Measurements from ENCODE around the gene PCBP4. TPM values are rescaled to one million over a fixed set of nuclear protein-coding genes. Genes with fewer than 3 reads are reported as not detected.

Gene PCBP4
- polyA plus RNA-seq, 1 donor (not counting 4 experiments of a cell fraction or from before 2014, with no cell fraction given), result 25.2 TPM

DNA sequence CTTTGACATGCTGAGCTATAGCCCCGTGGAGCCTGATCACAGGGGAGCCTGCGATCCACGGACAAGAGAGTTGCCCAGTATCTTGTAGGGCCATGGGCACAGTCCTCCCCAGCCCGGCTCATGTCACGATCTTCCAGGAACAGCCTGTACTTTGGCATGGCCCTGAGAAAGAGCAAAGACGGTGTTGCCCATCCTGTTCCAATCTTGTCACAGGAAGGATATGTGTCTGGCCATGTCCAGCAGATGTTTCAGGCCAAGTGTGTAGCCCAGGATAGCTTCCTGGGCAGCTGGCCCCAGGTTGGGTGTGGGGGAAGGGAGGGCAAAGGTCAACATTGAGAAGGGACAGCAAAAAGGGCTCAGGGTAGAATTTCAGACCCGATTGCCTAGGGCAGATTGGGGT, 45.4 kb upstream of the PCBP4 start:
- Histone ChIP-seq H3K9me3 (ENCODE audit: control insufficient read depth, low read depth, low read length) (no peaks in the 10 kb centered on the region), H3K9me1 (ENCODE audit: control insufficient read depth, extremely low read depth, insufficient read depth, low read length) (no peaks in the 10 kb centered on the region), H2AFZ (ENCODE audit: control insufficient read depth, low read length) (no peak overlapping the region), H3K27ac (ENCODE audit: control insufficient read depth, insufficient read depth, low read length) (no peak overlapping the region), H3K4me3 (ENCODE audit: control insufficient read depth in 2 of 3, extremely low read depth in 1 of 3, insufficient read depth in 2 of 3, low read depth in 1 of 3, low read length in 3 of 3) (no peak overlapping the region), H3K4me2 (ENCODE audit: control insufficient read depth, extremely low read depth, insufficient read depth, low read depth, low read length) (no peak overlapping the region), H3K36me3 (ENCODE audit: control insufficient read depth in 2 of 2, extremely low read depth in 1 of 2, insufficient read depth in 2 of 2, low read length in 2 of 2) (no peaks in the 10 kb centered on the region), H3K9ac (ENCODE audit: control insufficient read depth, extremely low read depth, insufficient read depth, low read length) (no peak overlapping the region), H3K4me1 (ENCODE audit: control insufficient read depth, extremely low read depth, insufficient read depth, low read length) (no peaks in the 10 kb centered on the region), H3K79me2 (ENCODE audit: control insufficient read depth, insufficient read depth, low read length) (no peaks in the 10 kb centered on the region), H4K20me1 (ENCODE audit: control insufficient read depth, extremely low read depth, insufficient read depth, low read length) (no peaks in the 10 kb centered on the region), H3K27me3 (ENCODE audit: control insufficient read depth, extremely low read depth, insufficient read depth, low read length) (no peaks in the 10 kb centered on the region)
- dilution Hi-C loops (cut with MboI; ENCODE audit: extremely low pct_ligation_motif_present, low sequenced_read_pairs), result no loop called here
- DNase-seq (ENCODE audit: low read depth, low spot score) (no peak), FAIRE-seq (no peak)
- TF ChIP-seq EZH2 (IDR thresholded peaks at IDR 0.05; ENCODE audit: low read length), result no peak
- TF ChIP-seq, protein P1, sequence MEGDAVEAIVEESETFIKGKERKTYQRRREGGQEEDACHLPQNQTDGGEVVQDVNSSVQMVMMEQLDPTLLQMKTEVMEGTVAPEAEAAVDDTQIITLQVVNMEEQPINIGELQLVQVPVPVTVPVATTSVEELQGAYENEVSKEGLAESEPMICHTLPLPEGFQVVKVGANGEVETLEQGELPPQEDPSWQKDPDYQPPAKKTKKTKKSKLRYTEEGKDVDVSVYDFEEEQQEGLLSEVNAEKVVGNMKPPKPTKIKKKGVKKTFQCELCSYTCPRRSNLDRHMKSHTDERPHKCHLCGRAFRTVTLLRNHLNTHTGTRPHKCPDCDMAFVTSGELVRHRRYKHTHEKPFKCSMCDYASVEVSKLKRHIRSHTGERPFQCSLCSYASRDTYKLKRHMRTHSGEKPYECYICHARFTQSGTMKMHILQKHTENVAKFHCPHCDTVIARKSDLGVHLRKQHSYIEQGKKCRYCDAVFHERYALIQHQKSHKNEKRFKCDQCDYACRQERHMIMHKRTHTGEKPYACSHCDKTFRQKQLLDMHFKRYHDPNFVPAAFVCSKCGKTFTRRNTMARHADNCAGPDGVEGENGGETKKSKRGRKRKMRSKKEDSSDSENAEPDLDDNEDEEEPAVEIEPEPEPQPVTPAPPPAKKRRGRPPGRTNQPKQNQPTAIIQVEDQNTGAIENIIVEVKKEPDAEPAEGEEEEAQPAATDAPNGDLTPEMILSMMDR (optimal IDR thresholded peaks at IDR 0.05 in 1 of 3, IDR thresholded peaks at IDR 0.05 in 1 of 3, conservative IDR thresholded peaks at IDR 0.05 in 1 of 3; ENCODE audit: extremely low read depth in 1 of 3, insufficient read depth in 2 of 3, low read length in 3 of 3), result no peak

DNA sequence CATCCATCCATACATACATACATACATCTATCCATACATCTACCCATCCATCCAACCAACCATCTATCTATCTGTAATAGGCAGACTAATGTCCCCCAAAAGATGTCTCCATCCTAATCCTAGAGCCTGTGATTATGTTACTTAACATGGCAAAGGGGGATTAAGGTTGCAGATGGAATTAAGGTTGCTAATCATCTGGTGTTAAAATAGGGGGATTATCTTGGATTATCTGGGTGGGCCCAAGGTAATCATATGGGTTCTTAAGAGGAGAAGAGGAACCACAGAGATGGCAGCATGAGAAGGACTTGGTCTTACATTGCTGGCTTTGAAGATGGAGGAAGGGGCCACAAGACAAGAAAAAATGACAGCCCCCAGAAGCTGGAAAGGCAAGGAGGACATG, 43.2 kb upstream of the PCBP4 start:
- no peaks in the 10 kb centered on the region for H3K36me3 ChIP-seq (ENCODE audit: control insufficient read depth in 2 of 2, extremely low read depth in 1 of 2, insufficient read depth in 2 of 2, low read length in 2 of 2)
- dilution Hi-C loops (cut with MboI; ENCODE audit: extremely low pct_ligation_motif_present, low sequenced_read_pairs), result no loop called here
- no peak overlapping the region for H3K4me2 ChIP-seq (ENCODE audit: control insufficient read depth, extremely low read depth, insufficient read depth, low read depth, low read length)
- no peaks in the 10 kb centered on the region for H4K20me1 ChIP-seq (ENCODE audit: control insufficient read depth, extremely low read depth, insufficient read depth, low read length)
- no peaks in the 10 kb centered on the region for H3K9me3 ChIP-seq (ENCODE audit: control insufficient read depth, low read depth, low read length)
- no peaks in the 10 kb centered on the region for H3K79me2 ChIP-seq (ENCODE audit: control insufficient read depth, insufficient read depth, low read length)
- FAIRE-seq (no peak), DNase-seq (ENCODE audit: low read depth, low spot score) (no peak)
- peaks cover 8% of the 10 kb centered on the region for H3K4me1 ChIP-seq (ENCODE audit: control insufficient read depth, extremely low read depth, insufficient read depth, low read length)
- no peaks in the 10 kb centered on the region for H3K27me3 ChIP-seq (ENCODE audit: control insufficient read depth, extremely low read depth, insufficient read depth, low read length)
- H3K27ac ChIP-seq (ENCODE audit: control insufficient read depth, insufficient read depth, low read length), result no peak overlapping the region
- H3K4me3 ChIP-seq (ENCODE audit: control insufficient read depth in 2 of 3, extremely low read depth in 1 of 3, insufficient read depth in 2 of 3, low read depth in 1 of 3, low read length in 3 of 3), result no peak overlapping the region
- no peak overlapping the region for H2AFZ ChIP-seq (ENCODE audit: control insufficient read depth, low read length)
- no peaks in the 10 kb centered on the region for H3K9me1 ChIP-seq (ENCODE audit: control insufficient read depth, extremely low read depth, insufficient read depth, low read length)
- no peak overlapping the region for H3K9ac ChIP-seq (ENCODE audit: control insufficient read depth, extremely low read depth, insufficient read depth, low read length)
- TF ChIP-seq, protein P1 (optimal IDR thresholded peaks at IDR 0.05 in 1 of 3, IDR thresholded peaks at IDR 0.05 in 1 of 3, conservative IDR thresholded peaks at IDR 0.05 in 1 of 3; ENCODE audit: extremely low read depth in 1 of 3, insufficient read depth in 2 of 3, low read length in 3 of 3), result no peak
- TF ChIP-seq EZH2 (IDR thresholded peaks at IDR 0.05; ENCODE audit: low read length), result no peak

Measured in keratinocyte (primary cell).